ENCODE results near the gene ANKS1A.
"Not testable (repeated sequence)": the region's sequence is repeated elsewhere in the genome, so short reads cannot be mapped to it uniquely, and the experiment has no call there.

ANKS1A gene

GRCh38 chr6:34888874-34889555 lies at the start of gene ANKS1A:
Gene ANKS1A, plus strand, starts transcription at chr6:34889255. Its CDS starts 148 bp downstream, at chr6:34889403.
- DNase-seq, result peak; percentile 91 to 94

- no peak for DNase-seq
These were observed 49.2 kb upstream of the ANKS1A start for GRCh38 chr6:34839666-34840352.

- DNase-seq, result not testable (repeated sequence)
These were observed 40.0 kb upstream of the ANKS1A start for GRCh38 chr6:34849066-34849465.

- no peak for DNase-seq
These were observed 37.7 kb upstream of the ANKS1A start for GRCh38 chr6:34851361-34851760.

- no peak for DNase-seq
These were observed 36.5 kb upstream of the ANKS1A start for GRCh38 chr6:34852406-34853085.

GRCh38 chr6:34855463-34855862 lies 33.6 kb upstream of the ANKS1A start:
- DNase-seq, result no peak

GRCh38 chr6:34858681-34859080 lies 30.4 kb upstream of the ANKS1A start:
- no peak for DNase-seq

GRCh38 chr6:34859951-34860350 lies 29.1 kb upstream of the ANKS1A start:
- DNase-seq, result no peak

GRCh38 chr6:34860776-34861175 lies 28.3 kb upstream of the ANKS1A start:
- DNase-seq, result no peak

- DNase-seq, result no peak
These were observed 25.0 kb upstream of the ANKS1A start for GRCh38 chr6:34864007-34864406.

GRCh38 chr6:34865107-34865506 lies 23.9 kb upstream of the ANKS1A start:
- DNase-seq, result no peak

GRCh38 chr6:34866509-34866908 lies 22.5 kb upstream of the ANKS1A start:
- DNase-seq, result no peak

- no peak for DNase-seq
These were observed 21.6 kb upstream of the ANKS1A start for GRCh38 chr6:34867484-34867883.

- no peak for DNase-seq
These were observed 17.2 kb upstream of the ANKS1A start for GRCh38 chr6:34871853-34872252.

- no peak for DNase-seq
These were observed 16.7 kb upstream of the ANKS1A start for GRCh38 chr6:34872332-34872731.

GRCh38 chr6:34875292-34876213 lies 13.5 kb upstream of the ANKS1A start:
- DNase-seq, result no peak

GRCh38 chr6:34876472-34876871 lies 12.6 kb upstream of the ANKS1A start:
- DNase-seq, result no peak

- DNase-seq, result no peak
These were observed 11.8 kb upstream of the ANKS1A start for GRCh38 chr6:34877259-34877658.

GRCh38 chr6:34877869-34878485 lies 11.1 kb upstream of the ANKS1A start:
- no peak for DNase-seq

GRCh38 chr6:34884073-34884472 lies 5.0 kb upstream of the ANKS1A start:
- DNase-seq, result not testable (repeated sequence)

- DNase-seq, result no peak
These were observed 4.1 kb upstream of the ANKS1A start for GRCh38 chr6:34884996-34885395.

- DNase-seq, result not testable (repeated sequence)
These were observed 3.2 kb upstream of the ANKS1A start for GRCh38 chr6:34885837-34886236.

All from CD4-positive, alpha-beta T cell treated with Interleukin-4 for 1 hour (primary cell).